HepG2 (cell line): ENCODE data around the gene PLA2G4A. TPM values are rescaled to one million over a fixed set of nuclear protein-coding genes. Genes with fewer than 3 reads are reported as not detected.

Source experiments
- ATAC-seq: fragments of 200-7000 bp; cut with Tn5 transposase; 3 replicates; pipeline ENCODE4 v1.9.1; 2020; ENCODE audit warnings: mild to moderate bottlenecking, moderate library complexity
- BruUV-seq: library from RNA; stranded (reverse); fragments of 400-500 nt; replicated peaks from 2 replicates; lab custom pipeline; 2021; lab: Mats Ljungman, UMichigan
- CTCF ChIA-PET: fragments of 300-600 bp; formaldehyde crosslinking; extraction: SDS; loops from one replicate; lab custom pipeline; 2021; ENCODE audit warnings: low total read pairs, inconsistent platforms, low intra/inter-chr PET ratio; lab: Yijun Ruan, JAX
- POLR2A ChIA-PET: fragments of 350-600 bp; sonication (Branson Sonifier 250); formaldehyde crosslinking; loops from one replicate; lab custom pipeline; 2020; ENCODE audit warnings: antibody characterized with exemption, inconsistent platforms; lab: Yijun Ruan, JAX
- DNase-seq: peaks from one replicate; pipeline ENCODE4 v3.0.0-alpha.2; 2015; ENCODE audit warnings: low spot score
- FAIRE-seq: peaks from 3 replicates; lab custom pipeline; 2011; peaks lifted over from hg19 to GRCh38; lab: Jason Lieb, UNC
- H2AFZ ChIP-seq: one replicate; pipeline ENCODE4 v1.6.1; 2011; ENCODE audit warnings: low read length, inconsistent platforms
- H3K27ac ChIP-seq: fragments of 300-600 bp; 3 replicates; pipeline ENCODE4 v1.8.0; 2011; ENCODE audit warnings: mixed run types, mild to moderate bottlenecking, mixed read lengths, low read length, inconsistent platforms; ENCODE audit not compliant: insufficient read depth; ENCODE audit errors: extremely low read length
- H3K27me3 ChIP-seq, 2 experiments: fragments of 200-600 bp in 1 of 2; 2 replicates in 1 of 2; 3 replicates in 1 of 2; pipeline versions ENCODE4 v1.6.0 to v1.8.0; 2011; ENCODE audit warnings: low read length in 2 of 2, mild to moderate bottlenecking in 2 of 2, moderate library complexity in 2 of 2, inconsistent platforms in 1 of 2; ENCODE audit not compliant: insufficient read depth in 2 of 2, control insufficient read depth in 1 of 2
- H3K36me3 ChIP-seq, 2 experiments: fragments of 200-600 bp in 1 of 2; replicated peaks in 1 of 2; 2 replicates in 1 of 2; 3 replicates in 1 of 2; pipeline versions ENCODE4 v1.5.1 to v1.8.0; 2011; ENCODE audit warnings: low read length in 2 of 2, inconsistent platforms in 1 of 2; ENCODE audit not compliant: insufficient read depth in 2 of 2, control insufficient read depth in 1 of 2
- H3K4me1 ChIP-seq: 2 replicates; pipeline ENCODE4 v1.5.1; 2012; ENCODE audit warnings: low read length, inconsistent platforms; ENCODE audit not compliant: insufficient read depth
- H3K4me2 ChIP-seq: 2 replicates; pipeline ENCODE4 v1.6.0; 2011; ENCODE audit warnings: low read depth, low read length, inconsistent platforms
- H3K4me3 ChIP-seq, 3 experiments: fragments of 200-600 bp in 1 of 3; sonication (generic), shearing (Covaris generic) in 1 of 3; replicated peaks in 1 of 3; 2 replicates each; pipeline ENCODE4 v1.5.1; 2011 to 2016; ENCODE audit warnings: low read length in 3 of 3, inconsistent platforms in 2 of 3, low read depth in 2 of 3, mild to moderate bottlenecking in 2 of 3, control low read depth in 1 of 3, mixed read lengths in 1 of 3; ENCODE audit not compliant: insufficient read depth in 1 of 3
- H3K79me2 ChIP-seq: one replicate; pipeline ENCODE4 v1.6.1; 2011; ENCODE audit warnings: low read length, inconsistent platforms; ENCODE audit not compliant: insufficient read depth
- H3K9ac ChIP-seq: 2 replicates; pipeline ENCODE4 v1.6.0; 2011; ENCODE audit warnings: mild to moderate bottlenecking, low read depth, low read length, inconsistent platforms; ENCODE audit not compliant: insufficient read depth
- H3K9me3 ChIP-seq: 2 replicates; pipeline ENCODE4 v1.5.1; 2012; ENCODE audit warnings: mild to moderate bottlenecking, low read length
- H4K20me1 ChIP-seq: 2 replicates; pipeline ENCODE4 v1.6.0; 2011; ENCODE audit warnings: inconsistent platforms, mild to moderate bottlenecking, low read length, moderate library complexity; ENCODE audit not compliant: insufficient read depth
- FOXP4 ChIP-seq: sonication (generic); formaldehyde crosslinking; IDR thresholded peaks from 2 replicates; pipeline ENCODE4 v1.4.0; 2020; ENCODE audit warnings: missing genetic modification reagents
- NRL ChIP-seq: sonication (generic); formaldehyde crosslinking; IDR thresholded peaks from 2 replicates; pipeline ENCODE4 v1.5.0; 2020; ENCODE audit warnings: missing genetic modification reagents, mild to moderate bottlenecking, moderate library complexity, borderline replicate concordance
- SSRP1 ChIP-seq: IDR thresholded peaks from 2 replicates; pipeline ENCODE4 v1.6.1; 2016; ENCODE audit warnings: control low read depth
- ZNF770 ChIP-seq: sonication (generic); formaldehyde crosslinking; IDR thresholded peaks from 2 replicates; pipeline ENCODE4 v1.5.0; 2020; ENCODE audit warnings: mild to moderate bottlenecking, missing genetic modification reagents
- WGBS: methylation state at CpG from one replicate; pipeline ENCODE4 v1.1.6; 2017; ENCODE audit warnings: low lambda C conversion rate; 5-methylcytosine and 5-hydroxymethylcytosine counted together
- in situ Hi-C: cut with HindIII; loops from 2 replicates; pipeline ENCODE4 v1.10.0; 2017; ENCODE audit warnings: low pct_unique_long_range_greater_than_20kb; ENCODE audit not compliant: extremely low pct_ligation_motif_present
- intact Hi-C: fragments of 100-400 bp; cut with micrococcal nuclease; formaldehyde crosslinking; loops from one replicate; pipeline ENCODE4 v1.10.0; 2022; ENCODE audit not compliant: unreplicated experiment
- polyA plus RNA-seq, 8 experiments: library from polyadenylated mRNA; depleted of rRNA in 3 of 8; stranded (reverse) in 7 of 8; unstranded in 1 of 8; fragments of >200 nt; fragmentation: Illumina TruSeq in 4 of 8; extraction: Trizol in 4 of 8; gene quantifications; 2 replicates each; pipeline versions ENCODE4 v1.2.1 to v1.2.3, GENCODE V29; 2011 to 2016; ENCODE audit warnings: low read depth in 4 of 8, missing spikeins in 1 of 8, mixed read lengths in 1 of 8; ENCODE audit not compliant: insufficient read depth in 1 of 8
- total RNA-seq, 5 experiments: library from RNA; depleted of rRNA; stranded (reverse); fragments of >200 nt; fragmentation: Illumina TruSeq; extraction: Trizol; gene quantifications; 2 replicates each; pipeline ENCODE4 v1.2.3, GENCODE V29; 2016; ENCODE audit warnings: low read depth in 1 of 5
- TF ChIP-seq, protein P1 (sequence below): sonication (generic); formaldehyde crosslinking; IDR thresholded peaks from 2 replicates; pipeline ENCODE4 v1.4.0; 2020; ENCODE audit warnings: missing genetic modification reagents

The PLA2G4A gene
- total and polyA plus RNA-seq, 2 of the 13 experiments (the other 11 are each of a cell fraction or from before 2014, with no cell fraction given), result not detected

DNA sequence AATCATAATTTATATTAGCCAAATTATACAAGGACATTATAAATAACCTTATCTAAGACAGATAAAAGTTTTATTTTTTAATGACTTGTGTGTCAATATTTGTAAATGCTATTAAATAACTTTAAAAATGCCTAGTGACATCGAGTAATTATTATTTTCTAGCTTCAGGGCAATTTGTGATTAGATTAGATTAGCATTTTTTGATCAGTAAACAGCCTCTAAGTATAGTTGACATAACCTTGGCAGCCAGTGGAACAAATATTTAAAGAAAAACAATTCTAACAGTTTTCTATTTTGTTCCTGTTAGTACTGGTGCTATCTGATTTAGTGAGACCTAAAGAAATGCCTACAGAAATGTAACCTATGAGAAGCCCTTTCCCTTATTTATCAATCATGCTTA lies 169.1 kb downstream of the PLA2G4A start (continued):
- TF ChIP-seq FOXP4 (no peak), NRL (CRISPR knock-in tag) (no peak), SSRP1 (CRISPR knock-in tag) (no peak)

- Histone ChIP-seq H3K27me3 (no peaks in the 10 kb centered on the region; a peak in 1 of 5 replicates), H4K20me1 (no peaks in the 10 kb centered on the region), H2AFZ (no peak overlapping the region), H3K9ac (no peak overlapping the region), H3K4me1 (no peaks in the 10 kb centered on the region), H3K4me3 (no peak overlapping the region), H3K79me2 (no peaks in the 10 kb centered on the region), H3K9me3 (no peaks in the 10 kb centered on the region), H3K36me3 (no peaks in the 10 kb centered on the region), H3K4me2 (no peak overlapping the region), H3K27ac (no peak overlapping the region)
- TF ChIP-seq, protein P1, sequence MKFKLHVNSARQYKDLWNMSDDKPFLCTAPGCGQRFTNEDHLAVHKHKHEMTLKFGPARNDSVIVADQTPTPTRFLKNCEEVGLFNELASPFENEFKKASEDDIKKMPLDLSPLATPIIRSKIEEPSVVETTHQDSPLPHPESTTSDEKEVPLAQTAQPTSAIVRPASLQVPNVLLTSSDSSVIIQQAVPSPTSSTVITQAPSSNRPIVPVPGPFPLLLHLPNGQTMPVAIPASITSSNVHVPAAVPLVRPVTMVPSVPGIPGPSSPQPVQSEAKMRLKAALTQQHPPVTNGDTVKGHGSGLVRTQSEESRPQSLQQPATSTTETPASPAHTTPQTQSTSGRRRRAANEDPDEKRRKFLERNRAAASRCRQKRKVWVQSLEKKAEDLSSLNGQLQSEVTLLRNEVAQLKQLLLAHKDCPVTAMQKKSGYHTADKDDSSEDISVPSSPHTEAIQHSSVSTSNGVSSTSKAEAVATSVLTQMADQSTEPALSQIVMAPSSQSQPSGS (CRISPR knock-in tag), result no peak
- TF ChIP-seq ZNF770 (CRISPR knock-in tag), result no peak
- DNase-seq, result no peak
- WGBS, result 27% methylated on average over 6 of the region's 6 CpGs
- BruUV-seq, result no TSS peak
- ChIA-PET POLR2A (no interaction called here), CTCF (no interaction called here)
- no peak for ATAC-seq
- in situ Hi-C loops, result no loop called here
- intact Hi-C loops, result no loop called here
- no peak for FAIRE-seq
These were observed 170.8 kb downstream of the PLA2G4A start for GRCh38 chr1:186999506-186999905.
